DND-41 (cell line): ENCODE measurements around the gene SLC2A9.

Experiments used
- ATAC-seq: fragments of 200-7000 bp; cut with Tn5 transposase; 3 replicates; pipeline ENCODE4 v1.9.1; 2021; ENCODE audit warnings: low read depth; ENCODE audit not compliant: insufficient read depth
- DNase-seq: peaks from one replicate; pipeline ENCODE4 v3.0.0-alpha.2; 2020
- H2AFZ ChIP-seq: 2 replicates; pipeline ENCODE4 v1.6.0; 2012; ENCODE audit warnings: low read depth, low read length
- H3K27ac ChIP-seq: 2 replicates; pipeline ENCODE4 v1.5.1; 2012; ENCODE audit warnings: low read length, inconsistent platforms
- H3K27me3 ChIP-seq: fragments of 200-600 bp; sonication (generic); 2 replicates; pipeline ENCODE4 v1.6.0; 2012; ENCODE audit warnings: low read length, mild to moderate bottlenecking, inconsistent platforms; ENCODE audit not compliant: insufficient read depth, poor library complexity
- H3K36me3 ChIP-seq: 2 replicates; pipeline ENCODE4 v1.5.1; 2012; ENCODE audit warnings: low read length, inconsistent platforms; ENCODE audit not compliant: insufficient read depth
- H3K4me1 ChIP-seq: 2 replicates; pipeline ENCODE4 v1.5.1; 2012; ENCODE audit warnings: mild to moderate bottlenecking, low read length; ENCODE audit not compliant: insufficient read depth
- H3K4me2 ChIP-seq: 2 replicates; pipeline ENCODE4 v1.6.0; 2012; ENCODE audit warnings: mild to moderate bottlenecking, moderate library complexity, low read length, inconsistent platforms; ENCODE audit not compliant: insufficient read depth
- H3K4me3 ChIP-seq, 2 experiments: fragments of 200-600 bp in 1 of 2; shearing (Covaris generic) in 1 of 2; 2 replicates each; pipeline ENCODE4 v1.5.1; 2012 to 2016; ENCODE audit warnings: inconsistent platforms in 2 of 2, low read length in 2 of 2, mild to moderate bottlenecking in 2 of 2, low read depth in 1 of 2, moderate library complexity in 1 of 2
- H3K79me2 ChIP-seq: 2 replicates; pipeline ENCODE4 v1.6.0; 2012; ENCODE audit warnings: low read length, inconsistent platforms; ENCODE audit not compliant: insufficient read depth
- H3K9ac ChIP-seq: 2 replicates; pipeline ENCODE4 v1.6.0; 2012; ENCODE audit warnings: low read depth, mild to moderate bottlenecking, inconsistent platforms, low read length, moderate library complexity
- H3K9me3 ChIP-seq: 2 replicates; pipeline ENCODE4 v1.5.1; 2012; ENCODE audit warnings: low read length, moderate library complexity, mild to moderate bottlenecking, inconsistent platforms; ENCODE audit not compliant: insufficient read depth, severe bottlenecking
- H4K20me1 ChIP-seq: 2 replicates; pipeline ENCODE4 v1.6.0; 2012; ENCODE audit warnings: low read length; ENCODE audit not compliant: insufficient read depth
- EZH2 ChIP-seq: IDR thresholded peaks from 3 replicates; pipeline ENCODE4 v1.6.1; 2012; ENCODE audit warnings: borderline replicate concordance, low read depth, mild to moderate bottlenecking, moderate library complexity, low read length, inconsistent platforms; ENCODE audit not compliant: severe bottlenecking
- TF ChIP-seq, protein P1 (sequence below): IDR thresholded peaks from 2 replicates; pipeline ENCODE4 v1.5.1; 2012; ENCODE audit warnings: borderline replicate concordance, low read length, moderate library complexity, mild to moderate bottlenecking; ENCODE audit not compliant: poor library complexity, severe bottlenecking; ENCODE audit errors: extremely low read depth

Gene SLC2A9

DNA sequence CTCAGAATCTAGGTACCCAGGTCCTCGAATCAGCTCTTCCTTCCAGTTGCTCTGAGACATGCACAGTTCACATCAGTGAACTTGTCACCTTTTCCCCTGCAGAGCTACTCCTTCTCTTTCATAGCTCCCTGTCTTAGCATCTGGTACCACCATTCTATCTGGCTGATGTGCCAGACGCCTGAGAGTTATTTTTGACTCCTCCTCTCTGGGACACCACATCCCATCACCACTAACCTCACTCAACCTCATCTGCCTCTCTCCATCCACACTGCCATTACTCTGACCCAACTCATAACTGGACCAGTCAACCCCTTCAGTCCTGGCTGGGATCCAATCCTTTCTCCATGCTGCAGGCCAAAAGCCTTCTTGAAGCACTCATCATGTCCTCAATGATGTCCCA lies 44.5 kb downstream of the SLC2A9 start:
- H3K9ac ChIP-seq, result no peak overlapping the region
- no peak overlapping the region for H3K4me3 ChIP-seq
- H3K4me1 ChIP-seq, result 0 out of 2 replicates have a peak, but pooled peaks cover under 1% of the 10 kb centered on the region
- DNase-seq, result no peak
- no peaks in the 10 kb centered on the region for H3K9me3 ChIP-seq
- H3K36me3 ChIP-seq, result no peaks in the 10 kb centered on the region
- no peaks in the 10 kb centered on the region for H3K27me3 ChIP-seq
- no peak for ATAC-seq
- H3K4me2 ChIP-seq, result no peak overlapping the region
- H4K20me1 ChIP-seq, result no peaks in the 10 kb centered on the region
- no peak overlapping the region for H3K27ac ChIP-seq
- TF ChIP-seq, protein P1, sequence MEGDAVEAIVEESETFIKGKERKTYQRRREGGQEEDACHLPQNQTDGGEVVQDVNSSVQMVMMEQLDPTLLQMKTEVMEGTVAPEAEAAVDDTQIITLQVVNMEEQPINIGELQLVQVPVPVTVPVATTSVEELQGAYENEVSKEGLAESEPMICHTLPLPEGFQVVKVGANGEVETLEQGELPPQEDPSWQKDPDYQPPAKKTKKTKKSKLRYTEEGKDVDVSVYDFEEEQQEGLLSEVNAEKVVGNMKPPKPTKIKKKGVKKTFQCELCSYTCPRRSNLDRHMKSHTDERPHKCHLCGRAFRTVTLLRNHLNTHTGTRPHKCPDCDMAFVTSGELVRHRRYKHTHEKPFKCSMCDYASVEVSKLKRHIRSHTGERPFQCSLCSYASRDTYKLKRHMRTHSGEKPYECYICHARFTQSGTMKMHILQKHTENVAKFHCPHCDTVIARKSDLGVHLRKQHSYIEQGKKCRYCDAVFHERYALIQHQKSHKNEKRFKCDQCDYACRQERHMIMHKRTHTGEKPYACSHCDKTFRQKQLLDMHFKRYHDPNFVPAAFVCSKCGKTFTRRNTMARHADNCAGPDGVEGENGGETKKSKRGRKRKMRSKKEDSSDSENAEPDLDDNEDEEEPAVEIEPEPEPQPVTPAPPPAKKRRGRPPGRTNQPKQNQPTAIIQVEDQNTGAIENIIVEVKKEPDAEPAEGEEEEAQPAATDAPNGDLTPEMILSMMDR, result no peak
- TF ChIP-seq EZH2, result no peak
- H3K79me2 ChIP-seq, result no peaks in the 10 kb centered on the region
- no peak overlapping the region for H2AFZ ChIP-seq

DNA sequence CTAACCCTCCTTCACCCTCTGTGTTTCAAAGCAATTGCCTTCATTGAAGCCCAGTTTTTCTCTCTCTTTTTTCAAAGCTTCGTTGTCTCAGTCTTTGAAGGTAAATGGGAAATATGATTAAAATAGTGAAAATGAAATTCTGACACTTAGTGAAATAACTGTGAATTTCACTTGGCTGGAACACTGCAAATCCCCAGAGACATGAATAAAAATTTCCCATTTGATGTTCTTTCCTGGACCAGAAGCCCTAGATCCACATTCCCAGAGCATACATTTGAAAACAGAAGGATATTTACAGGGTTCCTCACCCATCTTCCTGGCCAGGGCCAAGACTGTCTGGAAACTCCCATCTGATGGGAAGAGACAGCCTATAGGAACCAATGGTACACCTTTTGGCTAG lies 45.0 kb downstream of the SLC2A9 start:
- Histone ChIP-seq H3K9ac (no peak overlapping the region), H3K4me2 (no peak overlapping the region), H3K79me2 (no peaks in the 10 kb centered on the region), H2AFZ (no peak overlapping the region), H3K4me3 (no peak overlapping the region), H3K36me3 (no peaks in the 10 kb centered on the region), H3K27me3 (no peaks in the 10 kb centered on the region), H3K9me3 (no peaks in the 10 kb centered on the region), H3K4me1 (peaks cover 4% of the 10 kb centered on the region; the same call in 1 of the 2 replicates), H3K27ac (no peak overlapping the region), H4K20me1 (no peaks in the 10 kb centered on the region)
- DNase-seq, result no peak
- ATAC-seq, result no peak
- TF ChIP-seq, protein P1, result no peak
- no peak for TF ChIP-seq EZH2

DNA sequence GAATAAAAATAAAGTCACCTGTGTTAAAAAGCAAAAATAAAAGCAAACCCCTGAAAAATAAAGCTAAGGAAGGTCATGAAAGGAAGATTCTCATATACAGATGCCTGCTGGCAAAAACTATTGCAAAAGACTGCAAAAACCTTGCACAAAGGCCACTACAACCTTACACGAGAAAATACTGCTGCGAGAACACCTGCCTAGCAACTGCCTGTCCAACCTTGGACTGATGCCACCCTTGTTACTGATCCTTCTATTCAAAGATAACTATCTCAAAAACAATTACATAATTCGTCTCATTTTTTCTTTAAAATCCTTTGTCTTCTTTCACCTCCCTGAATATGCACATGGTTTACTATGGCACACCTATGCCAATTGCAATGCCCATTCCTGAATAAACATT lies 49.6 kb downstream of the SLC2A9 start:
- TF ChIP-seq, protein P1, result no peak
- no peak for TF ChIP-seq EZH2
- DNase-seq (peak; percentile 6), ATAC-seq (no peak)
- Histone ChIP-seq H3K4me1 (peaks cover 15% of the 10 kb centered on the region), H3K27ac (no peak overlapping the region), H3K27me3 (no peaks in the 10 kb centered on the region), H2AFZ (no peak overlapping the region), H3K4me2 (no peak overlapping the region), H3K9ac (no peak overlapping the region), H3K36me3 (no peaks in the 10 kb centered on the region), H3K9me3 (peaks cover 2% of the 10 kb centered on the region), H3K79me2 (no peaks in the 10 kb centered on the region), H4K20me1 (no peaks in the 10 kb centered on the region), H3K4me3 (no peak overlapping the region)

DNA sequence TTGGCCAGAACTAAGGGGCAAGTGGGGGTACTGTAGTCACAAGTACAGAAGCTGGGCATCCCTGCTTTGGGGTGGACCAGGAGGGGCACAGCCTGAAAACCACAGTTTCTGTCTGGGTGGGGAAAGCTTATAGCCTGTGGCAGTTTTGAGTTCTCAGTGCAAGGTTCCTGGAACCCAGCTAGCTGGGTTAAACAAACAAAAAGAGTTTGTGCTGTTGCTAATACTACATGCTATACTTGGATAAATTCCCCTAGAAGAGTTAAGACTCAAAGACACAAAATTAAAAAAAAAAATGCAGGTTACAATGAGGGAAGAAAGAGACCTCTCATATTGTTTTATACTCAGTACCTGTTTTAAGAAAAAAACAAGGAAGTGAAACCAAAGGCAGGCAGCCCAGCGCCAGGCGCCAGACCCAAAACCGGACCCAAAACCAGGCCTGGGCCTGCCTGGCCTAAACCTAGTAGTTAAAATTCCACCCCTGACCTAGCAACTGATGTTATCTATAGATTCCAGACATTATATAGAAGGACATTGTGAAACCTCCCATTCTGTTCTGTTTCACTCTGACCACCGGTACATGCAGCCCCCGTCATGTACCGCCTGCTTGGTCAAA lies 50.8 kb downstream of the SLC2A9 start:
- Histone ChIP-seq H3K9ac (no peak overlapping the region), H3K4me1 (peaks cover 15% of the 10 kb centered on the region), H4K20me1 (no peaks in the 10 kb centered on the region), H3K4me3 (no peak overlapping the region), H3K27me3 (no peaks in the 10 kb centered on the region), H3K27ac (peak overlapping the region; percentile 4; the same call in 1 of the 2 replicates), H3K36me3 (no peaks in the 10 kb centered on the region), H3K79me2 (no peaks in the 10 kb centered on the region), H2AFZ (no peak overlapping the region), H3K9me3 (peaks cover 2% of the 10 kb centered on the region), H3K4me2 (no peak overlapping the region)
- ATAC-seq (peak; percentile 60), DNase-seq (peak; percentile 44)
- TF ChIP-seq, protein P1, result no peak
- no peak for TF ChIP-seq EZH2
